Measurements from ENCODE around the gene SLC5A3.

- TF ChIP-seq CTCF (IDR thresholded peaks at IDR 0.05): no peak
- no peak for TF ChIP-seq POLR2AphosphoS5 (IDR thresholded peaks at IDR 0.05)
- no peak for TF ChIP-seq EP300 (IDR thresholded peaks at IDR 0.05)
- no peak for TF ChIP-seq POLR2A (IDR thresholded peaks at IDR 0.05)
Observed at GRCh38 chr21:34075091-34075425, 1.7 kb downstream of the SLC5A3 start.

Measured in gastroesophageal sphincter (tissue), 3 donors.